Islet of Langerhans (tissue), 1 donor: ENCODE measurements around the gene FAM83C.

Experiments used
- FAIRE-seq: peaks from one replicate; lab custom pipeline; 2011; peaks lifted over from hg19 to GRCh38; lab: Jason Lieb, UNC

Gene FAM83C

GRCh38 chr20:35283441-35284266, 8.6 kb downstream of the FAM83C start:
- FAIRE-seq, result no peak

- FAIRE-seq, result no peak
Measured at GRCh38 chr20:35281506-35282101, 10.6 kb downstream of the FAM83C start.

- FAIRE-seq, result no peak
Measured at GRCh38 chr20:35280523-35280922, 11.7 kb downstream of the FAM83C start.

- no peak for FAIRE-seq
Measured at GRCh38 chr20:35279533-35280174, 12.6 kb downstream of the FAM83C start.

- FAIRE-seq, result no peak
Measured at GRCh38 chr20:35279040-35279439, 13.2 kb downstream of the FAM83C start.

- no peak for FAIRE-seq
Measured at GRCh38 chr20:35277531-35278395, 14.5 kb downstream of the FAM83C start, which contains the start of gene MMP24OS. Gene MMP24OS, minus strand, starts transcription at chr20:35278122. Its CDS starts 193 bp downstream, at chr20:35277929.

- FAIRE-seq, result no peak
Measured at GRCh38 chr20:35277127-35277526, 15.1 kb downstream of the FAM83C start.

DNA sequence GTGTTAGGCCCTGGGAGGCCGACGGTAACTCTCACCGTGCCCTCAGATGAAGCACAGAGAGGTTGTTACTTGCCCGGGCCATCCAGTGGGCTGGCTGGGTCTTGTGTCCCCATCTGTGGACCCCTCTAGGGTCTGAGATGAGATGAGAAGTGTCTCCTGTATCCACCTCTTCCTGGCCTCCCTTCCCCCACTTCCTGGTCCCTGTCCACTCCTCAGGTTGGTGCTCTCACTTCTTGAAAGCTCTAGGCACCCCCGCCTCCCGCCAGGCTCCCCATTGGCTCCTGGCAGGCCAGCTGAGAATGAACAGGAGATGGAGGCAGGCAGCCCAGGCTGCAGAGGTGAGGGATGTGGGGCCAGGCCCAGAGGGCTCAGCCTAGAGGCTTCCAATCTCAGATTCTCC, 15.8 kb downstream of the FAM83C start:
- FAIRE-seq, result no peak

DNA sequence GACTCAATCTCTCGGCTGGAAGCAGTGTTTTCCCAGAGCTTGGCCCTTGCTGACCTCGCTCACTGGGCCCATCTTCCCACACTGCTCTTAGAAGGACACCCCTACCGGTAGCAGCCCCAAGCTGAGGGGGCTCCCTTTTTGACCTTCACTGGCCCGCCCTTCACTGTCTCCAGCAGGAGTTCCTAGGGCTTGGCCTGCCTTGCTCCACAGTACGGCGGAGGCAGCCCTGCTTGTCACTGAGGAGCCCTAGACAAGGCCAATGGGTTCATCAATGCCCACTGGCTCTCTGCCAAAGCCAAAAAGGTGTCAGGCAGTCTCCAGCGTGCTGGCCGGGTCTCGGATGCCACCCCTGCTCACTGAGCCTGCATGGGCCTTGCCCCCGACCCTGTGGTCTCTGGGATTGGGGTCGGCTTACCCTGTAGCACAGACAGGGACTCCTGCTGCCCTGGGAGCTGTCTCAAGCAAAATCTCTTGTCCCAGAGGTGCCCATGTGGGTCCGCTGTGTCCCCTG, 16.4 kb downstream of the FAM83C start:
- FAIRE-seq, result no peak

DNA sequence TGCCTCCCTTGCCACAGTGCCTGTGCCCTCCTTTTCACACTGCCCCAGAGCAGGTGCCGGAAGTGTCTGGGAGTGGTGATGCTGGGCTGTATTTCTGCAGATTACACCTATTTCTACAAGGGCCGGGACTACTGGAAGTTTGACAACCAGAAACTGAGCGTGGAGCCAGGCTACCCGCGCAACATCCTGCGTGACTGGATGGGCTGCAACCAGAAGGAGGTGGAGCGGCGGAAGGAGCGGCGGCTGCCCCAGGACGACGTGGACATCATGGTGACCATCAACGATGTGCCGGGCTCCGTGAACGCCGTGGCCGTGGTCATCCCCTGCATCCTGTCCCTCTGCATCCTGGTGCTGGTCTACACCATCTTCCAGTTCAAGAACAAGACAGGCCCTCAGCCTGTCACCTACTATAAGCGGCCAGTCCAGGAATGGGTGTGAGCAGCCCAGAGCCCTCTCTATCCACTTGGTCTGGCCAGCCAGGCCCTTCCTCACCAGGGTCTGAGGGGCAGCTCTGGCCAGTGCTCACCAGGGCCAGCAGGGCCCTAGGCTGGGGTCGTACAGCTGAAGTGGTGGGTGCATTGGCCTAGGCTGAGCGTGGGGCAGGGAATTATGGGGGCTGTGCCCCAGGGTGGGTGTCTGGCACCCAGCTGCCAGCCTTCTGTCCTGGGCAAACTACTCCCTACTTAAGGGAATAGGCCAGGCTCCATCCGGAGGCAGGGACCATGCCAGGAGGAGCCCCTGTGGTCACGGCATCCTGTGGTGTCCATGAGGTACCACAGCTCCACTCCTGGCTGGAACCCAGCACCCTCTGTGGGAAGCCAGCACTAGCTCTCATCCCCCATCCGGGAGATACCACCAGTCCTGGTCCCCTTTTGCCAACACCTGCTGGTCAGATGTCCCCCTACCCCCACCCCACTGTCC, 17.8 kb downstream of the FAM83C start:
- no peak for FAIRE-seq

GRCh38 chr20:35273449-35274171, 18.6 kb downstream of the FAM83C start:
- FAIRE-seq, result no peak

GRCh38 chr20:35271904-35272303, 20.3 kb downstream of the FAM83C start:
- FAIRE-seq, result no peak

DNA sequence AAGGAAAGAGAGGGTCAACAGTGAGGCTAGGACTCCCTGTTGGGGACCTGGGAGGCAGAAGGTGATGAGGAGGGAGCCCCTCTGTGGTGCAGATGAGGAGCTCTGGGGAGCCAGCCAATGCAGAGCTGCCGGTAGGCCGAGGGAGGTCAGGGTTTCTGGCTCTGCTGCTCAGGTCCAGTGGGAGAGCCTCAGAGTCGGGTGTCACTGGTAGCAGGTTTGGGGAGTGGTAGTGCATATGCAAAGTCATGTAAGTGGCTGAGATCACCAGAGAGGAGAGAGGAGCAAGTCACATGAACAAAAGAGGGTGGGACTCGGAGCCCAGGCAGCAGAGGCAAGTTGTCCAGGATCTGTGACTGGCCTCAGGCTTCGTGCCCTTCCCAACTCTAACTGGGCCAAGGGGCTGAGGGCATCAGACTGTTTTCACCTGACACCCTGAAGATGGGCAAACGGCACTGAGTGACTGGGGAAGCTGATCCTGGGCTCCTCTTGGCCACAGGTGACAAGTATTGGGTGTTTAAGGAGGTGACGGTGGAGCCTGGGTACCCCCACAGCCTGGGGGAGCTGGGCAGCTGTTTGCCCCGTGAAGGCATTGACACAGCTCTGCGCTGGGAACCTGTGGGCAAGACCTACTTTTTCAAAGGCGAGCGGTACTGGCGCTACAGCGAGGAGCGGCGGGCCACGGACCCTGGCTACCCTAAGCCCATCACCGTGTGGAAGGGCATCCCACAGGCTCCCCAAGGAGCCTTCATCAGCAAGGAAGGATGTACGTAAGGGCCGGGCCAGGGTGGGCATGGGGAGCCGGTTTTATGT, 20.9 kb downstream of the FAM83C start:
- no peak for FAIRE-seq

GRCh38 chr20:35270021-35270902, 22.0 kb downstream of the FAM83C start:
- no peak for FAIRE-seq

DNA sequence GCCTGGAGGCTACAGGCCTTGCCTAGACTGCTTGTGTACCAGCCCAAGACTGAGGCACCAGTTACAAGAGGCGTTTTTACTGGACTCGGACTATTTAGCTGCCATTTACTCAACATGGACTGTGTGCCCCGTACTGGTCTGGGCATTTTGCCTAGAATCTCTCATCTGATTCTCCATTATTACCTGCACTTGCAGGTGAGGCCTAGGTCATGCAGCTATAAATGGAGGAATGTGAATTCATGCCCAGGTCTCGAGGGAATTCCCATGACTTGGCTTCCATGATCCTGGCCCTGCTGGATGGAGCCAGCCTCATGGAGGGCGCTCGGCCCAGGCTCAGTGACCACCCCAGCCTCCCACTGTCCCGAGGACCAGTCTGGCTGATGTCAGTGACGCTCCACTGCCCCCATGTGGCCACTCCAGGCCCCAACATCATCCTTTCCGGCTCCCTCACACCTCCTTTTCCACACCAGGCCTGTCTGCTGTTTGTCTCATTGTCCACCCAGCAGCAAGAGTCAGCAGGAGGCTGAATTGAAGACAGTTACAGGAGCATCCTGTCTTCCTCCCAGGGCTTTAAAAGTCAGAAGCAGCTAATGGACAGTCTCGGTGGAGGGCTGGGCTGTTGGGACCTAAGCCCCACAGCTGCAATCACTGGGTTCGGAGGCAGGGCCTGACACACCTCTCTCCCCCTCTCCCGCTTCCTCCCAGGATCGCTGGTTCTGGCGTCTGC, 23.0 kb downstream of the FAM83C start:
- no peak for FAIRE-seq

- no peak for FAIRE-seq
Measured at GRCh38 chr20:35267092-35267491, 25.1 kb downstream of the FAM83C start.

- no peak for FAIRE-seq
Measured at GRCh38 chr20:35264755-35265154, 27.5 kb downstream of the FAM83C start.
